Skeletal muscle tissue (tissue), 4 donors: ENCODE measurements around the gene STEEP1. TPM values are rescaled to one million over a fixed set of nuclear protein-coding genes. Genes with fewer than 3 reads are reported as not detected.
"Not testable (repeated sequence)": the region's sequence is repeated elsewhere in the genome, so short reads cannot be mapped to it uniquely, and the experiment has no call there.

ENCODE experiments used
- H3K27ac ChIP-seq: one replicate; pipeline ENCODE4 v1.7.0; 2013; ENCODE audit warnings: mild to moderate bottlenecking, low read depth, low read length, inconsistent platforms
- H3K27me3 ChIP-seq, 3 donors: one replicate each; pipeline ENCODE4 v1.7.0; 2013; ENCODE audit warnings: low read length in 3 of 3; ENCODE audit not compliant: control insufficient read depth in 3 of 3, insufficient read depth in 3 of 3
- H3K36me3 ChIP-seq, 3 donors: one replicate each; pipeline ENCODE4 v1.7.0; 2013; ENCODE audit warnings: low read length in 3 of 3; ENCODE audit not compliant: control insufficient read depth in 3 of 3, insufficient read depth in 3 of 3
- H3K4me1 ChIP-seq, 3 donors: one replicate each; pipeline ENCODE4 v1.7.0; 2013; ENCODE audit warnings: low read length in 3 of 3, mild to moderate bottlenecking in 3 of 3; ENCODE audit not compliant: control insufficient read depth in 3 of 3, insufficient read depth in 3 of 3
- H3K4me3 ChIP-seq, 3 donors: one replicate each; pipeline ENCODE4 v1.7.0; 2013; ENCODE audit warnings: low read length in 3 of 3
- H3K9ac ChIP-seq, 3 donors: one replicate each; pipeline ENCODE4 v1.7.0; 2013; ENCODE audit warnings: low read length in 3 of 3, mild to moderate bottlenecking in 3 of 3, moderate library complexity in 2 of 3, low read depth in 1 of 3
- H3K9me3 ChIP-seq, 3 donors: one replicate each; pipeline ENCODE4 v1.7.0; 2013; ENCODE audit warnings: low read length in 3 of 3; ENCODE audit not compliant: control insufficient read depth in 3 of 3
- total RNA-seq: library from RNA; depleted of rRNA; stranded (reverse); fragments of >200 nt; gene quantifications from one replicate; pipeline ENCODE4 v1.2.3, GENCODE V29; 2014
- donor health status: Osteomylitis.

The STEEP1 gene
- total RNA-seq, 1 donor from 2014 or later = 25.1 TPM

DNA sequence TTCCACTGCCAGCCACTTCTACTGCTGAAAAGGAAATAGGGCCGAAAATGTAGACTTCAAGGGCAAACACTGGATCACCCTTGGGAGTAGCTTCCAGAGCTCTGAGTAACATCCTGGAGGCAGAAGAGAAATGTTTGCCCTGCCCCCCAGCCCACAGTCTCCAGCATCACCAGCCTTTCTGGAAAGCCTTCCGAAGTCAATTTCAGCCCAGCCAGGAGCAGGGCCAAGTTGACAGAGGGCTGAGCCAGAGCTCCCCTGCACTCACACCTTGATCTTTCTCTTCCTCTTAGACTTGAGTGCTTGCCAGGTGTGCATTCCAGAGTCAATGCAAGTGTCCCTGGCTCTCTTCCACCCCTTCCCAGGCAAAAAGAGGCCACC is 61.7 kb downstream of the STEEP1 start:
- no peaks in the 10 kb centered on the region for H3K9me3 ChIP-seq
- H3K36me3 ChIP-seq = no peaks in the 10 kb centered on the region
- peaks cover 0 to 7% (median 0%) of the 10 kb centered on the region in 3 donors for H3K4me1 ChIP-seq
- H3K27me3 ChIP-seq = no peaks in the 10 kb centered on the region
- no peak overlapping the region for H3K4me3 ChIP-seq
- H3K27ac ChIP-seq = no peak overlapping the region
- no peak overlapping the region for H3K9ac ChIP-seq

- H3K9ac ChIP-seq = no peak overlapping the region
Observed at GRCh38 chrX:119502727-119503483, 62.3 kb downstream of the STEEP1 start.

DNA sequence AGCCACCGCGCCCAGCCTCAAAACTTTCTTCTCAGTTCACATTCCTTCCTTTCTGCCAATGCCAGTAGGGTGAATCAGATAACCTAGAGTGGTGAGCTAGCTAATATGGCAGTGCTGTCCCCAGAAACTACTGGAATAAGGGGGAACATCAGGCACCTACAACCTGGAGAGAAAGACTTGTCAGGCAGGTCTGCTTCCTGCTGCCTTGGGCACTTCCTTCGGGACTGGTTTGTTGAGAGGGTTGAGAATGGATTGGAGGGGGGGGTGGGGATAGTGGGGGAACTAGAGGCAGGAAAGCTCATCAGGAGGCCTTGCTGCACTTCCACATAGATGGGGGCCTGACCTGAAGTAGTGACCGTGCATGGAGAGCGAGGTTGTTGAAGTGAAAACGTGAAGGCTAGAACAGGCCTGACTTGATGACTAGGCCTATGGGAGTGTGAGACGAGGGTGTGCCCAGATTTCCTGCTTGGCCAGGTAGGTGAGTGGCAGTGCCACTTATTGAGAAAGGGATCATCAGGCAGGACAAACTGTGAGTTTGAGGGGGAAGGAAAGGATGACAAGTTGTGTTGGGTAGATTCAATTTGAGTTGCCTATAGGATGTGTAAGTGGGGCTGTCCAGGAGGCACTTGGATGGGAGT is 63.6 kb downstream of the STEEP1 start:
- Histone ChIP-seq H3K9ac (no peak overlapping the region), H3K9me3 (no peaks in the 10 kb centered on the region), H3K27ac (no peak overlapping the region), H3K27me3 (no peaks in the 10 kb centered on the region), H3K4me1 (peaks cover 0 to 7% (median 0%) of the 10 kb centered on the region in 3 donors), H3K4me3 (no peak overlapping the region), H3K36me3 (no peaks in the 10 kb centered on the region)

More at GRCh38 chrX:119502727-119503483, 62.3 kb downstream of the STEEP1 start:
- H3K4me3 ChIP-seq = no peak overlapping the region
- H3K9me3 ChIP-seq = no peaks in the 10 kb centered on the region
- H3K4me1 ChIP-seq = peaks cover 0 to 7% (median 0%) of the 10 kb centered on the region in 3 donors
- H3K36me3 ChIP-seq = no peaks in the 10 kb centered on the region
- H3K27ac ChIP-seq = no peak overlapping the region
- H3K27me3 ChIP-seq = no peaks in the 10 kb centered on the region

- H3K4me1 ChIP-seq = peaks cover 0 to 7% (median 0%) of the 10 kb centered on the region in 3 donors
- no peak overlapping the region for H3K4me3 ChIP-seq
- H3K9me3 ChIP-seq = no peaks in the 10 kb centered on the region
- no peaks in the 10 kb centered on the region for H3K36me3 ChIP-seq
- no peak overlapping the region for H3K27ac ChIP-seq
- H3K9ac ChIP-seq = no peak overlapping the region
- H3K27me3 ChIP-seq = no peaks in the 10 kb centered on the region
Observed at GRCh38 chrX:119500061-119500800, 65.0 kb downstream of the STEEP1 start.

DNA sequence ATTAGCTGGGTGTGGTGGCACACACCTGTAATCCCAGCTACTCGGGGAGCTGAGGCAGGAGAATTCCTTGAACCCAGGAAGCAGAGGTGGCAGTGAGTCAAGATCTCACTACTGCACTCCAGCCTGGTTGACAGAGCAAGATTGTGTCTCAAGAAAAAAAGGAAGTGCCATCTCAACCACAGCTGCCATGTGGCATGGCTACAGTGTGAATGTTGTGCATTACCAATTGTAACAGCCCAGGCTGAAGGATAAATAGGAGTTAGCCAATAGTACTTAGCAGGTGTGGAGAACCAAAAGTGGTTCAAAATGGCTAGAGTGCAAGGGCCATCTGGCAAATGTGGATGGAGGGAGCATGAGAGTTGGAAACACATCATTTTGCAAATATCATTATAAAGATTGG is 68.0 kb downstream of the STEEP1 start:
- no peaks in the 10 kb centered on the region for H3K4me1 ChIP-seq
- no peaks in the 10 kb centered on the region for H3K9me3 ChIP-seq
- H3K27me3 ChIP-seq = no peaks in the 10 kb centered on the region
- H3K36me3 ChIP-seq = no peaks in the 10 kb centered on the region
- no peak overlapping the region for H3K27ac ChIP-seq
- no peak overlapping the region for H3K9ac ChIP-seq
- no peak overlapping the region for H3K4me3 ChIP-seq

GRCh38 chrX:119495734-119496726 is 69.2 kb downstream of the STEEP1 start:
- no peaks in the 10 kb centered on the region for H3K36me3 ChIP-seq
- no peaks in the 10 kb centered on the region for H3K4me1 ChIP-seq
- H3K4me3 ChIP-seq = no peak overlapping the region

GRCh38 chrX:119493851-119494495 is 71.2 kb downstream of the STEEP1 start:
- H3K36me3 ChIP-seq, H3K27ac ChIP-seq, H3K4me3 ChIP-seq, H3K9ac ChIP-seq, H3K9me3 ChIP-seq, H3K4me1 ChIP-seq, H3K27me3 ChIP-seq: not testable (repeated sequence)

More at GRCh38 chrX:119495734-119496726, 69.2 kb downstream of the STEEP1 start:
- Histone ChIP-seq H3K9me3 (no peaks in the 10 kb centered on the region), H3K9ac (no peak overlapping the region), H3K27ac (no peak overlapping the region), H3K27me3 (no peaks in the 10 kb centered on the region)

GRCh38 chrX:119492463-119492862 is 72.7 kb downstream of the STEEP1 start:
- H3K9ac ChIP-seq = no peak overlapping the region
- no peak overlapping the region for H3K27ac ChIP-seq
- H3K27me3 ChIP-seq = no peaks in the 10 kb centered on the region
- no peaks in the 10 kb centered on the region for H3K9me3 ChIP-seq
- no peaks in the 10 kb centered on the region for H3K4me1 ChIP-seq
- H3K4me3 ChIP-seq = no peak overlapping the region
- no peaks in the 10 kb centered on the region for H3K36me3 ChIP-seq
